SU-DHL-6 (cell line): Measurements from ENCODE around the gene CEP63.

Experiments used
- H2AFZ ChIP-seq: fragments of 200-600 bp; sonication (generic); 2 replicates; pipeline ENCODE4 v1.6.1; 2014; ENCODE audit warnings: low read depth, mild to moderate bottlenecking, moderate library complexity, mixed read lengths, antibody characterized with exemption, low read length; ENCODE audit not compliant: severe bottlenecking
- H3F3A ChIP-seq: fragments of 200-600 bp; shearing (Covaris generic); 2 replicates; pipeline ENCODE4 v1.6.0; 2016; ENCODE audit warnings: antibody characterized with exemption, mild to moderate bottlenecking; ENCODE audit not compliant: insufficient read depth
- H3K27ac ChIP-seq: fragments of 200-600 bp; sonication (generic); 2 replicates; pipeline ENCODE4 v1.5.1; 2016; ENCODE audit warnings: low read depth, mild to moderate bottlenecking, low read length, moderate library complexity, mixed read lengths
- H3K27me3 ChIP-seq: fragments of 200-600 bp; sonication (generic), shearing (Covaris generic); 2 replicates; pipeline ENCODE4 v1.6.0; 2014; ENCODE audit warnings: mild to moderate bottlenecking, low read length
- H3K36me3 ChIP-seq: fragments of 200-600 bp; sonication (generic); 2 replicates; pipeline ENCODE4 v1.6.1; 2014; ENCODE audit warnings: mild to moderate bottlenecking, low read length, mixed read lengths
- H3K4me2 ChIP-seq: fragments of 300-600, 200-600 bp; shearing (Covaris generic), sonication (generic); 2 replicates; pipeline ENCODE4 v1.6.0; 2014; ENCODE audit warnings: low read length, low read depth, mild to moderate bottlenecking; ENCODE audit not compliant: poor library complexity, severe bottlenecking
- H3K4me3 ChIP-seq: fragments of 200-600 bp; sonication (generic); 2 replicates; pipeline ENCODE4 v1.5.1; 2014; ENCODE audit warnings: antibody characterized with exemption, low read length, mild to moderate bottlenecking, mixed read lengths; ENCODE audit not compliant: insufficient read depth, poor library complexity, severe bottlenecking
- H3K79me2 ChIP-seq: fragments of 200-600 bp; sonication (generic); 2 replicates; pipeline ENCODE4 v1.6.1; 2014; ENCODE audit warnings: mild to moderate bottlenecking, low read length, moderate library complexity; ENCODE audit not compliant: insufficient read depth
- H3K9ac ChIP-seq: fragments of 200-600 bp; sonication (generic); 2 replicates; pipeline ENCODE4 v1.7.0; 2014; ENCODE audit warnings: mild to moderate bottlenecking, low read length
- H3K9me2 ChIP-seq: fragments of 200-600 bp; sonication (generic); replicated peaks from 2 replicates; pipeline ENCODE4 v1.6.1; 2014; ENCODE audit warnings: low read length; ENCODE audit not compliant: insufficient read depth
- H3K9me3 ChIP-seq: fragments of 200-600 bp; sonication (generic); 2 replicates; pipeline ENCODE4 v1.6.1; 2014; ENCODE audit warnings: low read length, mixed read lengths; ENCODE audit not compliant: insufficient read depth
- H4K20me1 ChIP-seq: fragments of 200-600 bp; sonication (generic); 2 replicates; pipeline ENCODE4 v1.6.1; 2014; ENCODE audit warnings: low read depth, mild to moderate bottlenecking, antibody characterized with exemption, low read length, moderate library complexity, mixed read lengths
- EZH2phosphoT487 ChIP-seq: fragments of 200-600 bp; sonication (generic), shearing (Covaris generic); conservative IDR thresholded peaks from 2 replicates; pipeline ENCODE4 v1.6.1; 2018; ENCODE audit warnings: mild to moderate bottlenecking, antibody characterized with exemption, low read length, moderate library complexity, mixed read lengths
- TF ChIP-seq, protein P1 (sequence below): fragments of 200-600 bp; sonication (generic); IDR thresholded peaks from one replicate; pipeline ENCODE4 v1.5.1; 2017; ENCODE audit warnings: antibody characterized with exemption, mild to moderate bottlenecking, low read length, moderate library complexity; ENCODE audit not compliant: insufficient read depth, poor library complexity, severe bottlenecking

CEP63 gene

DNA sequence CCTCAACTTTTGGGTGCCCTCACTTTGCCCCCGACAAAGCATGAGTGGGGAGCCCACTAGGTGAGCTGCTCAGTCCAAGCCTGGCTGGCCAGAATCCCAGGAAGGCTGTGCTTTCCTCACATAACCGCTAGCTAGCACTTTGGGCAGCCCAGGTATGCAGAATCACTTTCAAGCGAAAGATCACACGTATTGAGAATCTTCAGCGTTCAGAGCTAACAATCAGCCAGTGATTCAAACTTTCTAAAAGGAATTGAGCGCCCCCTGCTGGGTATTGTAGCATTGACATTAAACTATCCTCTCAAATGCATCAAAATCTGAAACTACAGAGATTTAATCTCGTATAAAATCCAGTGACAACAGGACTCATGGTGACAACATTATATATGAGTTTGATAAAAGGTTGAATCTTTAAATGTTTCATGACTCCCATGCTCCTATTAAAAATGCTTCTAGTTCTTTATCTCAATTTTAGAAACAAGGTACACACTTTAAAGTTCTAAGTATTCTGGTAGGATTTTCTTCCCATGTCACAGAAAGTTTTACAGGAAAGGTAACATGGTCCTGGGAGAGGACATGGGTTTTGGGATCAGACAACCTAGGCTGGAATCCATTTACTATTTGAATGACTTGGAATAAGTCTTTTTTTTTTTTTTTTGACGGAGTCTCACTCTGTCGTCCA is 11.8 kb upstream of the CEP63 start:
- no peaks in the 10 kb centered on the region for H3K9me2 ChIP-seq
- no peak overlapping the region for H3K4me3 ChIP-seq
- H3K27me3 ChIP-seq, result no peaks in the 10 kb centered on the region
- no peaks in the 10 kb centered on the region for H4K20me1 ChIP-seq
- no peak overlapping the region for H2AFZ ChIP-seq
- H3K36me3 ChIP-seq, result peaks cover 13% of the 10 kb centered on the region
- no peak overlapping the region for H3K4me2 ChIP-seq
- no peaks in the 10 kb centered on the region for H3K9me3 ChIP-seq
- no peaks in the 10 kb centered on the region for H3F3A ChIP-seq
- TF ChIP-seq, protein P1, sequence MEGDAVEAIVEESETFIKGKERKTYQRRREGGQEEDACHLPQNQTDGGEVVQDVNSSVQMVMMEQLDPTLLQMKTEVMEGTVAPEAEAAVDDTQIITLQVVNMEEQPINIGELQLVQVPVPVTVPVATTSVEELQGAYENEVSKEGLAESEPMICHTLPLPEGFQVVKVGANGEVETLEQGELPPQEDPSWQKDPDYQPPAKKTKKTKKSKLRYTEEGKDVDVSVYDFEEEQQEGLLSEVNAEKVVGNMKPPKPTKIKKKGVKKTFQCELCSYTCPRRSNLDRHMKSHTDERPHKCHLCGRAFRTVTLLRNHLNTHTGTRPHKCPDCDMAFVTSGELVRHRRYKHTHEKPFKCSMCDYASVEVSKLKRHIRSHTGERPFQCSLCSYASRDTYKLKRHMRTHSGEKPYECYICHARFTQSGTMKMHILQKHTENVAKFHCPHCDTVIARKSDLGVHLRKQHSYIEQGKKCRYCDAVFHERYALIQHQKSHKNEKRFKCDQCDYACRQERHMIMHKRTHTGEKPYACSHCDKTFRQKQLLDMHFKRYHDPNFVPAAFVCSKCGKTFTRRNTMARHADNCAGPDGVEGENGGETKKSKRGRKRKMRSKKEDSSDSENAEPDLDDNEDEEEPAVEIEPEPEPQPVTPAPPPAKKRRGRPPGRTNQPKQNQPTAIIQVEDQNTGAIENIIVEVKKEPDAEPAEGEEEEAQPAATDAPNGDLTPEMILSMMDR, result peak; percentile 72
- no peak for TF ChIP-seq EZH2phosphoT487
- no peak overlapping the region for H3K9ac ChIP-seq
- no peak overlapping the region for H3K27ac ChIP-seq
- H3K79me2 ChIP-seq, result no peaks in the 10 kb centered on the region

GRCh38 chr3:134474956-134475355 is 10.9 kb upstream of the CEP63 start:
- Histone ChIP-seq H3K4me2 (no peak overlapping the region), H3K9me3 (no peaks in the 10 kb centered on the region), H3K27ac (no peak overlapping the region), H3K9ac (no peak overlapping the region), H4K20me1 (no peaks in the 10 kb centered on the region), H3K9me2 (no peaks in the 10 kb centered on the region), H2AFZ (no peak overlapping the region), H3K36me3 (peaks cover 17% of the 10 kb centered on the region), H3F3A (peaks cover 2% of the 10 kb centered on the region; the same call in 1 of the 2 replicates), H3K4me3 (no peak overlapping the region), H3K79me2 (no peaks in the 10 kb centered on the region), H3K27me3 (no peaks in the 10 kb centered on the region)
- no peak for TF ChIP-seq EZH2phosphoT487
- TF ChIP-seq, protein P1, result no peak

DNA sequence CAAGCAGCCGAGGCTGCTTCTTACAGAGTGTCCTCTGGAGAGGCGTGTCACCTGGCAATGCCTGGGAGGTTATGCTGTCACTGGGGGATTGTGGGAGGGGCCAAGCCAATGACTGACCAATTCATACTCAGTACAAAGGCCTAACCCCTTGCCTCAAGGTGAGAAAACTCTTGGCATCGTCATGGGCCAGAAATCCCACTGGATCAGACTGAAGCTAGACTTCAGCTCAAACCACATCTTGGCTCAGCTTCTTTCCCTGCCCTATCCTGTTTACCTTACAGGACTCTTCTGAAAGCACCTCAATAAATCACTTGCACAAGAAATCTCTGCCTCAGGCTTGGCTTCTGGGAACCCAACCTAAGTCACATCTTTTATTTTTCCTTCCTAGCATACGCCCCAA is 9.6 kb upstream of the CEP63 start:
- Histone ChIP-seq H3K9ac (no peak overlapping the region), H2AFZ (no peak overlapping the region), H3K79me2 (no peaks in the 10 kb centered on the region), H3K9me2 (no peaks in the 10 kb centered on the region), H4K20me1 (no peaks in the 10 kb centered on the region), H3K4me3 (no peak overlapping the region), H3K9me3 (no peaks in the 10 kb centered on the region), H3F3A (peaks cover 6% of the 10 kb centered on the region; the same call in 1 of the 2 replicates), H3K36me3 (peaks cover 20% of the 10 kb centered on the region), H3K27me3 (no peaks in the 10 kb centered on the region), H3K4me2 (no peak overlapping the region), H3K27ac (no peak overlapping the region)
- TF ChIP-seq, protein P1, result no peak
- no peak for TF ChIP-seq EZH2phosphoT487
